GM12873 (cell line): Measurements from ENCODE around the gene GMPPB.

Experiments
- TF ChIP-seq, protein P1 (sequence below): IDR thresholded peaks from 2 replicates; pipeline ENCODE4 v1.5.1; 2012; ENCODE audit warnings: low read depth, mild to moderate bottlenecking, moderate library complexity, low read length, control low read depth; ENCODE audit not compliant: insufficient read depth; ENCODE audit errors: missing control alignments

GMPPB gene

DNA sequence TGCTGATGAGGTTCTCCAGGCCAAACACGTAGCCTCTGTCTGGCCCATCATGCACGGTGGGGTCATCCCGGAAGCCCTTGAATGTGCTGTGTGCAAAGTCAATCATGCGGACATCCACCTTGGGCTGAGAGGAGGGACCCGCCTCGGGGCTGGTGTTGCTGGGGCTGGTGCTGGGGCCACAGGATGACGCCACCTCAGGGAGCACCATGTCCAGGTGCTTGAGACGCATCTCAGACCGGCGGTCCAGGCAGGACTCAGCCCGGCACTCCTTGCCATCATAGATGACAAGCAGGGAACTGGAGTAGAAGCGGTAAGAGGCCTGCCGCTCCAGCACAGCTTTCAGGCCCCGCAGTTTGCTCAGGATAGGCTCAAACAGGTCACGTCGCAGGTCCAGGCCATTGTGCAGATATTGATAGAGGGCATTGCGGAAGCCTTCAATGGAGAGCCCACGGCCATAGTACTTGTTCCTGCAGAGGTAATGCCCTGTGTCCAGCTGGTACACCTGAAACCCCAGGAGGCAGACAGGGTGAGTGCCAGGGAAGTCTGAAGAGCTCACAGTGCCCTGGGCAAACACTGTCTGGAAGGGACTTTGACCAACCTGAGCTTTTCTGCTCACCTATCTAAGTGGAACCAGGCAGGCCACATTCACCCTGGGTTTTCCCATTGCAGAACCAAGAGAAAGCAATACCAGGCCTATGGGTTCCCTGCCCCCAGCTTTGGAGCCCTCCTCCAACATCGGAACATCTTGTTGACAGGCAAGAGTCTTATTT lies 3.6 kb upstream of the GMPPB start:
- TF ChIP-seq, protein P1, sequence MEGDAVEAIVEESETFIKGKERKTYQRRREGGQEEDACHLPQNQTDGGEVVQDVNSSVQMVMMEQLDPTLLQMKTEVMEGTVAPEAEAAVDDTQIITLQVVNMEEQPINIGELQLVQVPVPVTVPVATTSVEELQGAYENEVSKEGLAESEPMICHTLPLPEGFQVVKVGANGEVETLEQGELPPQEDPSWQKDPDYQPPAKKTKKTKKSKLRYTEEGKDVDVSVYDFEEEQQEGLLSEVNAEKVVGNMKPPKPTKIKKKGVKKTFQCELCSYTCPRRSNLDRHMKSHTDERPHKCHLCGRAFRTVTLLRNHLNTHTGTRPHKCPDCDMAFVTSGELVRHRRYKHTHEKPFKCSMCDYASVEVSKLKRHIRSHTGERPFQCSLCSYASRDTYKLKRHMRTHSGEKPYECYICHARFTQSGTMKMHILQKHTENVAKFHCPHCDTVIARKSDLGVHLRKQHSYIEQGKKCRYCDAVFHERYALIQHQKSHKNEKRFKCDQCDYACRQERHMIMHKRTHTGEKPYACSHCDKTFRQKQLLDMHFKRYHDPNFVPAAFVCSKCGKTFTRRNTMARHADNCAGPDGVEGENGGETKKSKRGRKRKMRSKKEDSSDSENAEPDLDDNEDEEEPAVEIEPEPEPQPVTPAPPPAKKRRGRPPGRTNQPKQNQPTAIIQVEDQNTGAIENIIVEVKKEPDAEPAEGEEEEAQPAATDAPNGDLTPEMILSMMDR, result no peak

DNA sequence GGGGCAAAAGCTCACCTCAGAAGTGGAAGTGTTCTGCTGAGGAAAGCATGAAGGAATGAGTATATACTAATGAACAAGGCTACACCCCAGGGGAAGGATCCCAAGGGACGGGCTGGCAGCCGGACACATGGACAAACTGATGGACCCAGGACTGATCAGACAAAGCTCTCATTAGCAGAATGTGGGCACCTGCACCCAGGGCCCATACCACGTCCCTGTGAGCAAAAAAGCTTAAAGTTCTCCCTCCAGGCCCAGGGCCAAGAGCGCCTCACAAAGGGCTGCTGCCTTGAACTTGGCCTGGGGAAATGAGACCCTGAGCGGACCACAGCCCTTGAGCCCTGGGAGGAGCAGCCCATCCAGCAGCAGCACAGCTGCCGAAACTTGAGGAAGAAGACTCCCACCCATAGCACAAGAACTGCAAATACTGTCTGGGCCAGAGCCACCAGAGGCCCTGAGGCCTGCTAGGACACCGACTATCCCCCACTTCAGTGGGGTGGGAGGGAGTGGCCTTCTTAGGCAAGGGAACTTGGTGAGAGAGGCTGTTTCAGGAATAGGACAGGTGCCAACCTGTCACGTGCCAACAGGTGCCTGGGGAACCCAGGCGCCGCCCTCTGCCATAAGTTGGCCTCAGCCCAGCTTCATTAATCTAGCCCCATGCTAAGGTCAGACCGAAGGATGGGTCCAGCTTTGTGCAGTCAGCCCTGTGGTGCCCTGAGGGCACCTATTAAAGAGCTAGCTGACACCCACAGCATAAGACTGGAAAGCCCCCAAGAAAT lies 2.3 kb upstream of the GMPPB start:
- TF ChIP-seq, protein P1, result no peak

DNA sequence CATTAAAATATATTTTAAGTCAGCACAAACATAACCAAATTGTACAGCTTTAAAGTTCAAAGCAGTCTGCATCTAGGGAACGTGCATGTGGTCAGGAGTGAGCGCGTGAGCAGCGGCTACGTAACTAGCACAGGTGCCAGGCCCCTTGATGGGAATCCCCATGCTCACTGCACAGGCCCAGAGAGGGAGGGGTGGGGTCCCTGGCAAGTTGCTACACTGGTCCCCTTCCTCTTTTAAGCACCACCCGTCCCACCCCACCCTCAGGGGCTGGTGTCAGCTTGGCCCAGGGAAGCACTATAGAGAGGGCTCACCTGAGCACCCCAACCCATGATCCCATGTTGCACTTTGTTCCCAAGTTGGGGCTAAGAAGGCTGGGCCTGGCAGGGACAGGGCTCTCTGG lies 835 bp upstream of the GMPPB start:
- TF ChIP-seq, protein P1, result no peak

DNA sequence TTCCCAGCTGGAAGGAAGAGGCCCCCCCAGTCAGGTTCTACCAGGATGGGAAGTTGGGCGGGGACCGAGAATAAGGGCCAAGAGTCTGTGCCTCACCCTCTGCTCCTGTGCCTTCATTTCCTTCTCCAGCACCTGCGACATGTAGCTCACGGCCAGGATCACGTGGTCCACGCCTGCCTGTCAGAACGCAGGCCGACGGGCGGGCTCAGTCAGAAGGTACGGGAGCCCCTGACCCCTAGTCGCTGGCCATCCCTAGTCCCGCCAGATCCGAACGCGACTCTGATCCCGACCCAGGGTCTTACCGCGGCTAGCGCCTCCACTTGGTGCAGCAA lies 489 bp downstream of the GMPPB start:
- TF ChIP-seq, protein P1, result no peak

DNA sequence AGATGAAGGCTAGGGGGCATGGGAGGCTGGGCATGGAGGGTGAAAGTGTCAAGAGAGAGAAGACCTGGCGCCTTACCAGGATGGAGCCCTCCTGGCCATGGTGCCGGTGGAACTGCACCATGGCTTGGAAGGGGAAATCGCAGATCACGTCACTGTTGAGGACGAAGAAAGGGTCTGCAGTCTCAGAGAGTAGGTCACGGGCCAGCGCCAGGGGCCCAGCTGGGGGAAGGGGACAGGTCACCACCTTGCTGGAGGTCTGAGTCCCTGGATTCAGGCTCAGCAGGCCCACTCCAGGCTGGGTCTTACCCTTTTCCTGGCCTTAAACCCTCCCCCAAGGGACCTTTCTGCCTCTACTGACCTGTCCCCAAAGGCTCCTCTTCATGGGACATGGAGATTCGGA lies 855 bp downstream of the GMPPB start:
- TF ChIP-seq, protein P1, result no peak

DNA sequence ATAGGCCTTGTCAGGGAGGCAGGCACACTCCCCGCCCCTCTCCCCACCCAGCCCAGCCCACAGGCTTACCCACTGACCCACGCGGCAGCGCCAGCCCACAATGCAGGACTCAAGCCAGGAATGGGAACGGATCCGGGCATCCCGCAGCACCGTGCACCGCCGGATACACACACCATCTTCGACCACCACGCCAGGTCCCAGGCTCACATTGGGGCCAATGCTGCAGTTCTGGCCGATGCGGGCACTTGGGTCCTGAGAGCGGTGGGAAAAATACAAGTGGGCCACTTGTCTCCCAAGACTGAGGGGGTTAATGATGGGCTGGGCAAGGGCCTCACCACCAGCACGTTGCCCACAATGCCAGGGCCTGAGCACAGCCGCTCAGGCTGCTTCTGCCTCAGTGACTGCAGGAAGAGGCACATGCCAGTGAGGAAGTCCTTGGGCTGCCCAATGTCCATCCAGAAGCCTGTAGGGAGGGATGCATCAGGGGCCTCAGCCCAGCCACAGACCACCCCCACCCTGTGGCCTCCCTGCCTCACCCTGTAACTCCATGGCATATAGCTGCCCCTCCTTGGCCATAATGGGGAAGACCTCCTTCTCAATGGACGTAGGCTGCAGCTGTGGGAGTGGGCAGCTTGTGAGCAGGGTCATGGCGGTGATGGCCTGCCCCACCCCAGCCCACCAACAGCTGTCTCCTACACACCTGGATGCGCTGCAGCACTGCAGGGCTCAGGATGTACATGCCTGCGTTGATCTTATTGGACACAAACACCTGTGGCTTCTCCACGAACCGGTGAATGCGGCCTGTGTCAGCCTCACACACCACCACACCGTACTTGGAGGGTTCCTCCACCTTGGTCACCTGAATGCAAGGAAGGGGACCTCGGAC lies 1.6 kb downstream of the GMPPB start:
- TF ChIP-seq, protein P1, result no peak

DNA sequence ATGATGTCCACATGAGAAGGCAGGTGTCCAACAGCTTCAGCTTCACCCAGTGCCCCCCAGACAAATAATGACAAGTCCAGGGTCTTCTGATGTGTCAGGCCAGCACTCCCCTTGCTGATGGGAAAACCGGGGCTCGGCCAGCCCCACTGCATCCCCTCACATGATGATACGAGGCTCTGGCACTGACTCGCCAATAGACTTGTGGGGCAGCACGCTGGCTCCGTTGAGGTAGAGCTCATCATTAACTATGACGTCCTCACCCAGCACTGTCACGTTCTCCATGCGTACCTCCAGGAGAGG lies 2.2 kb downstream of the GMPPB start:
- TF ChIP-seq, protein P1, result no peak
